Skeletal muscle tissue (tissue), 4 donors: Measurements from ENCODE around the gene LRRC14B. TPM values are rescaled to one million over a fixed set of nuclear protein-coding genes. Genes with fewer than 3 reads are reported as not detected.
"Not testable (repeated sequence)": the region's sequence is repeated elsewhere in the genome, so short reads cannot be mapped to it uniquely, and the experiment has no call there.

Experiments used
- H3K27ac ChIP-seq: one replicate; pipeline ENCODE4 v1.7.0; 2013; ENCODE audit warnings: mild to moderate bottlenecking, low read depth, low read length, inconsistent platforms
- H3K27me3 ChIP-seq, 3 donors: one replicate each; pipeline ENCODE4 v1.7.0; 2013; ENCODE audit warnings: low read length in 3 of 3; ENCODE audit not compliant: control insufficient read depth in 3 of 3, insufficient read depth in 3 of 3
- H3K36me3 ChIP-seq, 3 donors: one replicate each; pipeline ENCODE4 v1.7.0; 2013; ENCODE audit warnings: low read length in 3 of 3; ENCODE audit not compliant: control insufficient read depth in 3 of 3, insufficient read depth in 3 of 3
- H3K4me1 ChIP-seq, 3 donors: one replicate each; pipeline ENCODE4 v1.7.0; 2013; ENCODE audit warnings: low read length in 3 of 3, mild to moderate bottlenecking in 3 of 3; ENCODE audit not compliant: control insufficient read depth in 3 of 3, insufficient read depth in 3 of 3
- H3K4me3 ChIP-seq, 3 donors: one replicate each; pipeline ENCODE4 v1.7.0; 2013; ENCODE audit warnings: low read length in 3 of 3
- H3K9ac ChIP-seq, 3 donors: one replicate each; pipeline ENCODE4 v1.7.0; 2013; ENCODE audit warnings: low read length in 3 of 3, mild to moderate bottlenecking in 3 of 3, moderate library complexity in 2 of 3, low read depth in 1 of 3
- H3K9me3 ChIP-seq, 3 donors: one replicate each; pipeline ENCODE4 v1.7.0; 2013; ENCODE audit warnings: low read length in 3 of 3; ENCODE audit not compliant: control insufficient read depth in 3 of 3
- total RNA-seq: library from RNA; depleted of rRNA; stranded (reverse); fragments of >200 nt; gene quantifications from one replicate; pipeline ENCODE4 v1.2.3, GENCODE V29; 2014
- donor health status: Osteomylitis.

Gene LRRC14B
- total RNA-seq, 1 donor from 2014 or later: 19.3 TPM

GRCh38 chr5:228886-229285 is 37.6 kb downstream of the LRRC14B start:
- H3K27ac ChIP-seq: no peak overlapping the region

GRCh38 chr5:230711-231110 is 39.4 kb downstream of the LRRC14B start:
- Histone ChIP-seq H3K9ac (no peak overlapping the region), H3K36me3 (peaks cover 75 to 83% (median 81%) of the 10 kb centered on the region in 3 donors)

More at GRCh38 chr5:228886-229285, 37.6 kb downstream of the LRRC14B start:
- Histone ChIP-seq H3K4me3 (no peak overlapping the region), H3K9me3 (no peaks in the 10 kb centered on the region), H3K4me1 (no peaks in the 10 kb centered on the region), H3K9ac (no peak overlapping the region), H3K36me3 (peaks cover 78 to 83% (median 82%) of the 10 kb centered on the region in 3 donors), H3K27me3 (no peaks in the 10 kb centered on the region)

GRCh38 chr5:231661-232060 is 40.4 kb downstream of the LRRC14B start:
- Histone ChIP-seq H3K27ac (no peak overlapping the region), H3K4me1 (no peaks in the 10 kb centered on the region), H3K9ac (no peak overlapping the region), H3K4me3 (no peak overlapping the region), H3K9me3 (no peaks in the 10 kb centered on the region), H3K36me3 (peaks cover 72 to 80% (median 76%) of the 10 kb centered on the region in 3 donors), H3K27me3 (no peaks in the 10 kb centered on the region)

More at GRCh38 chr5:230711-231110, 39.4 kb downstream of the LRRC14B start:
- Histone ChIP-seq H3K9me3 (no peaks in the 10 kb centered on the region), H3K27me3 (no peaks in the 10 kb centered on the region), H3K4me1 (no peaks in the 10 kb centered on the region), H3K27ac (no peak overlapping the region), H3K4me3 (no peak overlapping the region)

- H3K27ac ChIP-seq, H3K27me3 ChIP-seq, H3K4me1 ChIP-seq, H3K9ac ChIP-seq, H3K4me3 ChIP-seq, H3K9me3 ChIP-seq: not testable (repeated sequence)
- H3K36me3 ChIP-seq: peaks cover 64 to 73% (median 64%) of the 10 kb centered on the region in 3 donors
Observed at GRCh38 chr5:233426-233825, 42.1 kb downstream of the LRRC14B start.

- H3K9ac ChIP-seq: no peak overlapping the region
- H3K36me3 ChIP-seq: peaks cover 57 to 64% (median 59%) of the 10 kb centered on the region in 3 donors
Observed at GRCh38 chr5:234450-234849, 43.2 kb downstream of the LRRC14B start.

GRCh38 chr5:235527-235926 is 44.2 kb downstream of the LRRC14B start:
- H3K27me3 ChIP-seq, H3K4me1 ChIP-seq, H3K27ac ChIP-seq, H3K9ac ChIP-seq, H3K4me3 ChIP-seq, H3K9me3 ChIP-seq: not testable (repeated sequence)
- peaks cover 56 to 60% (median 57%) of the 10 kb centered on the region in 3 donors for H3K36me3 ChIP-seq

More at GRCh38 chr5:234450-234849, 43.2 kb downstream of the LRRC14B start:
- H3K27me3 ChIP-seq: no peaks in the 10 kb centered on the region
- no peaks in the 10 kb centered on the region for H3K9me3 ChIP-seq
- no peak overlapping the region for H3K4me3 ChIP-seq
- no peaks in the 10 kb centered on the region for H3K4me1 ChIP-seq
- no peak overlapping the region for H3K27ac ChIP-seq

GRCh38 chr5:237931-238330 is 46.6 kb downstream of the LRRC14B start:
- not testable (repeated sequence) for H3K27ac ChIP-seq, H3K4me3 ChIP-seq, H3K9me3 ChIP-seq, H3K27me3 ChIP-seq, H3K9ac ChIP-seq
- H3K4me1 ChIP-seq: peaks cover 6 to 15% (median 13%) of the 10 kb centered on the region in 3 donors
- H3K36me3 ChIP-seq: peaks cover 53 to 61% (median 56%) of the 10 kb centered on the region in 3 donors

- H3K4me1 ChIP-seq: peaks cover 6 to 15% (median 13%) of the 10 kb centered on the region in 3 donors
- H3K9me3 ChIP-seq, H3K4me3 ChIP-seq, H3K9ac ChIP-seq, H3K27me3 ChIP-seq: not testable (repeated sequence)
- peak overlapping the region; percentile 44 for H3K27ac ChIP-seq
- peaks cover 37 to 40% (median 37%) of the 10 kb centered on the region in 3 donors for H3K36me3 ChIP-seq
Observed at GRCh38 chr5:240550-240949, 49.3 kb downstream of the LRRC14B start.

- not testable (repeated sequence) for H3K9ac ChIP-seq, H3K9me3 ChIP-seq, H3K27me3 ChIP-seq, H3K4me3 ChIP-seq
- peaks cover 33 to 38% (median 35%) of the 10 kb centered on the region in 3 donors for H3K36me3 ChIP-seq
- peaks cover 6 to 15% (median 13%) of the 10 kb centered on the region in 3 donors for H3K4me1 ChIP-seq
- H3K27ac ChIP-seq: peak overlapping the region; percentile 44
Observed at GRCh38 chr5:241045-241669, 49.9 kb downstream of the LRRC14B start.

- not testable (repeated sequence) for H3K27me3 ChIP-seq, H3K9me3 ChIP-seq, H3K9ac ChIP-seq, H3K4me3 ChIP-seq, H3K27ac ChIP-seq
- Histone ChIP-seq H3K36me3 (peaks cover 32 to 41% (median 38%) of the 10 kb centered on the region in 3 donors), H3K4me1 (peaks cover 6 to 15% (median 13%) of the 10 kb centered on the region in 3 donors)
Observed at GRCh38 chr5:243683-244367, 52.5 kb downstream of the LRRC14B start.
